DMS79 (cell line): ENCODE results near the gene CERS6.
"Not testable (repeated sequence)": the region's sequence is repeated elsewhere in the genome, so short reads cannot be mapped to it uniquely, and the experiment has no call there.

Source experiments
- DNase-seq: peaks from one replicate; lab custom pipeline; 2025; lab: John Stamatoyannopoulos, UW

CERS6 gene

DNA sequence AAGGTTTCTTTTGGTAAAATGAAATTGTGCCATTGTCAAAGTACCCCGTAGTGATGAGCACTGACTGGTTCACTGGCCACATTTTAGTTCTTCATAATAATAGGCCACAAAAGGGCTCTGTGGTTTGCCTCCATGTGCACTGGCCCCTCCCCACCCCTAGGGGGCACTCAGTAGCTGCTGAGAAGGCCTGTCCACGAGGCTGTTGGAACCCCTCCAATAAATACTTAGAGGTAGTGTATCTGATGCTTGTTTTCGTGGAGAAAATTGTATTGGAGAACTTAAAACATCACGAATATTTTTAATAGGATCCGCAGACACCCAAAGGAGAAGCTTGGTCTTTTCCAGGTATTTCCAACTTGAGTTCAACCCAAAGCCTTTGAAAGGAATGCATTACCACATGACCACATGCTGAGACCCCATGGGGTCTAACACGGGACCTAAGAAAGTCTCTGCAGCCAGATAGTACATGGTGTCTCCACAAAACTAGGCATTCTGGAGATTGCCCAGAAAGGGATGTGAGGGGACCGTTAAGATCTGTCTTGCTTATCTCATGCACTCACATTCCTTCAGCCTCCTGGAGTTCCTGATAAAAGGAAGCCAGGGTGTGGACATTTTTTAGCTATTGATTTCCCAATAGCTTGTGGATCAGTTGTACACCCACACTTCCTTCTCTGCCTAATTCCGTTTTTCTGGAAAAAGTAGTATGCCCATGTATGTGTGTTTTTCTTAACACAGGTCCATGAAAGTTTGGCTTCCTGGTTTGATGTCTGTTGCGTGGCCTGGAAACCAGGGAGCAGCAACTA lies 317.8 kb downstream of the CERS6 start:
- DNase-seq, result no peak

DNA sequence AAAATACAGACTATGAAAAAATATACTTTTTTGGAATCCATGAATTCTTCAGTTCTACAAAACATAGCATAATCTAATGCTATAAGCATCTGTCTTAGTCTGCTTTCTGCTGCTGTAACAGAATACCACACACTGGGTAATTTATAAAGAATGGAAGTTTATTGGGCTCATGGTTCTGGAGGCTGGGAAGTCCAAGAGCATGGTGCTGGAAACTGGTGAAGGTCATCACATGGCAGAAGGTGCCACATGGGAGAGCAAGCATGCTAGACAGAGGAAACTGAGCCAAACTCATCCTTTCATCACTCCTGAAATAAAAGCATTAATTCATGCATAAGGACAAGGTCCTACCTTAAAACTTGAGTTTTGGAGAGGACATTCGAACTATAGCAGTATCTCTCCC lies 319.8 kb downstream of the CERS6 start:
- DNase-seq, result no peak

DNA sequence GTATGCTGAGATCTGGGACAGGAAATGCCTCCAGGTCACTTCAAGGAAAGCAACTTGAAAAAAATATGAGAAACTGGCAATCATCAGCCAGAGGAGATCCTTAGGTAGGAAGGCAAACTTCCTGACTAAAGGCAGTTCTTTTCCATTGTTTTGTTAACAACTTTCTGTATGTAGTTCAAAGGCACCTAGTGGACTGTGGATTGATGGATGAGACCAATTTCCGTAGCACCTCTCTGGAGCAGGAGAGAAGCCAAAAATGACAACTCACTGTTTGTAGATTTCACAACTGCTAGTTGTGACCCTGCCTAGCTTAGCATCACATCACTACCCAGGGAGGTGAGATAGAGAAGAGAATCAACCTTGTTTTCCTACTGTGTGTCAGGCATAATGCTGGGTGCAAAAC lies 324.6 kb downstream of the CERS6 start:
- DNase-seq, result no peak

- DNase-seq, result no peak
Observed at GRCh38 chr2:168781191-168781817, 325.2 kb downstream of the CERS6 start.

DNA sequence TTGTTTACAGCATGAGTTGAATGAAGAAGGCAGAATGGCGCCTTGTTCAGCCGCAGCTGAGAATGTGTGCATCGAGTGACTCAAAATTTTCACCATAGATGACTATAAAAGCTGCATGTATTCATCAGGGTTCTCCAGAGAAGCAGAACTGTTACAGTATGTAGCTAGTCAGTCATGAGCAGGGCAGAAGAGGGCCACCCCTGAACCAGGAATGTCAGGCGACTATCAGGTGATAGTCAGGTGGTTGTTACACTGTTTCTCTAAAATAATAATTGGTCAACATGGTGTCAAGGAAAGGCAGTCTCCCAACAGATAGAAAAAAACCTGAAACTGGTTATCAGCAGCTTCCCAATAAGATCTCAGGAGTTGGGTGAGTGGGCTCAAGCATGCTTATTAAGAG lies 326.2 kb downstream of the CERS6 start:
- no peak for DNase-seq

- DNase-seq, result no peak
Observed at GRCh38 chr2:168784993-168785392, 328.9 kb downstream of the CERS6 start.

GRCh38 chr2:168787098-168787781 lies 331.2 kb downstream of the CERS6 start:
- no peak for DNase-seq

DNA sequence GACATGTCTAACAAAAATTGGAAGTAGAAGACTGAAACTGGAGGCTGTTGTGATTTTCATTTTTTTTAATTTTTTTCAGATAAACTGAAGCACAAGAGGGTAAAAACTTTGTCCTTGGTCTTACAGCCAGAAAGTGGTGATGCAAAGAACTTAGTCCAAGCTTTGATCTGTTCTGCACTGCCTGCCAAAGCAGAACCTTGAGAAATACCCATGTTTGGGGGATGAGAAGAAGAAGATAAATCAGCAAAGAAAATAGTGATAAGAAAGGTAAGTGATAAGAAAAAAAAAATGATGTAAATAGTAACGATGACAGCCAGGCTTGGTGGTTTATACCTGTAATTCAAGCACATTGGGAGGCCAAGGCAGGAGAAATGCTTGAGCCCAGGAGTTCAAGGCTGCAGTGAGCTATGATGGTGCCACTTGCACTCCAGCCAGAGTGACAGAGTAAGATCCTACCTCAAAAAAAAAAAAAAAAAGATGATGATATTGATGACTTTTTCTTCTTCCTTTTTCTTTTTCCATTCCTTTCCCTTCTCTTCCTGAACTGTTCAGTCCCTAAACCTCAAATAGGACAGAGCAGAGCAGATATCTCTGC lies 331.8 kb downstream of the CERS6 start:
- DNase-seq, result no peak

GRCh38 chr2:168789776-168790175 lies 333.7 kb downstream of the CERS6 start:
- DNase-seq, result no peak

DNA sequence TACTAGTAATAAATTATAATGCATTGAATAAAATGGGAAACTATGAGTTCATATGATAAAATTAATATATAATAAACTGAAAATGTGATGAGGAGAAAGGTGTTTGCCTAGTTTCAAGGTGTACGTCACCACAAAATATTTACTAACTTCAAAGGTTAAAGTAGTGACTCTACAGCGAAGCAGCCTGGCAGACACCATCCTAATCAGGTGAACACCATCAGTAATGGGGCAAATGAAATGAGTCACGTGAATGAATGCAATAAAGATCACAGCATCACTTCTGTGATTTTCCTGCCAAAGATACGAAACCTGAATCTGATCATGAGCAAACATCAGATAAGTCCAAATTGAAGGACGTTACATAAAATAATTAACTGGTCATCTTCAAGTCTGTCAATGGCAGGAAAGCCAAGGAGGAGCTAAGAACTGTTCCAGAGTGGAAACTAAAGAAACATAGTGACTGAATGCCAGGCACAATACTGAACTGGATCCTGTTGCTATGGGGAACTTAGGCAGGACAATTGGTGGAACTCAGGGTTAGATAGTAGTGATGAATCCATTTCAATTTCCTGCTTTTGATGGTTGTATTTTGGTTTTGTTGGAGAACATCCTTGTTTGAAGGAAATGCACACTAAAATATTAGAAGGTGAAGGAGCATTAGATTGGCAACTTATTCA lies 334.3 kb downstream of the CERS6 start:
- no peak for DNase-seq

- not testable (repeated sequence) for DNase-seq
Observed at GRCh38 chr2:168791140-168791539, 335.1 kb downstream of the CERS6 start.

DNA sequence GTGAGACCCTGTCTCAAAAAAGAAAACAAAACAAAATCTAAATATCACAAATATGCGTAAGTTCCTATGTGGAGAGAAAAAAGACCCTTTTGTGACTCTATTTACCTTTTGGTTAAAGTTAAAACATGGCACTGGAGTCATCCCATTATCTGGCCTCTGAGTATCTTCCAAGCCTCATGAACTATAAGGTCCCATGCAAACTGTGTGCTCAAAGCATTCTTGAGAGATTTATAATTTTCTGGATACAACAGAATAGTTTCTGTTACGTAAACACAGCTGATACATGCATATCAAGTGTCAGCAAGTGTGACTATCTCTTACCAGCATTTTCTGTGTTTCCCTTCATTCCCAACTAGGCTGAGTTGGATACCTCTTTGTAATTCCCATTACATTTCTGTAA lies 337.5 kb downstream of the CERS6 start:
- no peak for DNase-seq

DNA sequence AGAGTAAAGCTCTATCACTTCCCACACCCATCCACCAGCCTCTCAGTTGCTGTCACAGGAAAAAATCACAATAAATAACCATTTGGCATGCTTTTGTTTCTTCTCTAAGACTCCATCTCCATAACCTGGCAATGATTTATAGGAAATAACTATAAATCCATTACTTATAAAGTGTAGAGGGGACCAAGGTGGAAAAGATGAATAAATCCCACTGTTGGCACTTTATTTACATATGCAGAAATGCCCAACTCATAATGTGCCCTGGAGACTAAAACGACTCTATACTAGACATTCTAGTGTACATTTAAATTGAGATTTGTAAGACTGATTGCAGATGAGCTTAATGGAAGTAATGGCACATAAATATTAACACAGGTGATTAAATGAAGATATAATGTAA lies 338.9 kb downstream of the CERS6 start:
- no peak for DNase-seq

GRCh38 chr2:168796090-168796577 lies 340.1 kb downstream of the CERS6 start:
- DNase-seq, result no peak

DNA sequence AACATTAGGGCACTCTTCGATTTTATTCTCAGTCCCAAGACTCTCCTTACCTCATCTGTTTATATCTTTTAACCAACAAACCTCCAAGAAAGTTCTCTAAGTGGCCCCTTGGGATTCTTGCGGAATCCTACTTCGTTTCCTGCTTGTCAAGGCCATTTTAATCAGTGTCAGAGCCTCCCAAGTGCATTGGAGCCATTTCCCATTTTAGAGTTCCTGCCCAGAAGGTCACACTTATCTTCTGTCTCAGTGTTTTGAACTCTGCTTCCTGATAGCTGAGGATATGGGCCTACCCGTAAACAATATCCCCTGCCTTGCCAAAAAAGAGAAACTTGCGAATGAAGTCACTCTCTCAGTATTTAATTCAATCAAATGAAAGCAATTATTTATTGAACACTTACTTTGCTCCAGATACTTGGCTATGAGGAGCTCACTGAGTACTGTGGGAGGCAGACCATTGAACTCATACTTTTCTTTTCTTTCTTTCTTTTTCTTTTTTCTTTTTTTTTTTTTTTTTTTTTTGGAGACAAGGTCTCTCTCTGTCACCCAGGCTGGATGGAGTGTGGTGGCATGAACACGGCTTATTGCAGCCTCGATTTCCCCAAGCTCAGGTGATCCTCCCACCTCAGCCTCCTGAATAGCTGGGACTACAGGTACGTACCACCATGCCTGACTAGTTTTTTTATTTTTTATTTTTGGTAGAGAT lies 340.7 kb downstream of the CERS6 start:
- DNase-seq, result no peak

DNA sequence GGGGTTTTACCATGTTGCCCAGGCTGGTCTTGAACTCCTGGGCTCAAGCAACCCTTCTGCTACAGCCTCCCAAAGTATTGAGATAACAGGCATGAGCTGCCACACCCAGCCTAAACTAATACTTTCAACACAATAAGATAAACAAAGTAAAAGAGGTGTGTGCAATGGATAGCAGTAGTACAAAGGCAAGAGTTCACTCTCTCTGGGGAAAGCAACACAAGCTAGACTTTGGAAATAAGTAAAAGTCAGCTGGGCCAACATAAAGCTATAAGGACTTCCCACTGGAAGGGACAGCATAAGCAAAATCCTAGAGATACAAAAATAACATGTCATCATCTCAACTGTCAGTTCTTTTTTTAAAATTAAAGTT lies 341.2 kb downstream of the CERS6 start:
- DNase-seq, result no peak

DNA sequence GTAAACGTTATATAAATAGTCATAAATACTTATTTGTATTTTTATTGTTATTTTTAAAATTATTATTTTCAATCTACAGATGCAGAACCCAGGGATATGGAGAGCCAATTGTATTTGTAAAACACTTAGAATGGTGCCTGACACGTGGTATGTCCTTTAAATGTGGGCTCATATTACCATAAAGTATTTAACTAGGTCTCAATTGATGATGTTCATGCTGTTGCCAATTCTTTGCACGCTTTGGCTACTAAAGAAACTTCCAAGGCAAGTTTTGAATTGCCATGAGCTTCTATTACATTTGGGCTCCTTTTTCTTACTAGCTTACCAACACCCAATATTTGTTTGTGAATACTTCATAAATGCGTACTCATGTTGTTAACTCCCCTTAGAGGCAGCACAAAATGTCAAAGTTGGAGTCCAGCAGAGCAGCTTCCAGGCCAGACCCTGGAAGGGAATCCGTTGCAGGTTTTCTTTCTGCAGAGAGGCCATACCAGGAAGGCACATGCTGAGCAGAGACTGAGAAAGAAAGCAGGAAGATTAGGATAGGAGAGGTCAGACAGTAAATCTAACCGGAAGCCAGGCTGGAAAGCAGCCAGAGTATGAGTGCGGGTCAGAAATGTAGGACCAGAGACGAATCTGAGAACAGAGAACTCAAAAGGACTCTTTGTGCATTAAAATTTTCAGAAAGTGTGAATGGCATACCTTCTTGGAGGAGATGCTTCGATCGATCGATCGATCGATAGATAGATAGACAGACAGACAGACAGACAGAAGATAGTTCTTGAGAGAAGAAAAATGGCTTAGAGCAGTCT lies 342.2 kb downstream of the CERS6 start:
- DNase-seq, result peak; percentile 91

DNA sequence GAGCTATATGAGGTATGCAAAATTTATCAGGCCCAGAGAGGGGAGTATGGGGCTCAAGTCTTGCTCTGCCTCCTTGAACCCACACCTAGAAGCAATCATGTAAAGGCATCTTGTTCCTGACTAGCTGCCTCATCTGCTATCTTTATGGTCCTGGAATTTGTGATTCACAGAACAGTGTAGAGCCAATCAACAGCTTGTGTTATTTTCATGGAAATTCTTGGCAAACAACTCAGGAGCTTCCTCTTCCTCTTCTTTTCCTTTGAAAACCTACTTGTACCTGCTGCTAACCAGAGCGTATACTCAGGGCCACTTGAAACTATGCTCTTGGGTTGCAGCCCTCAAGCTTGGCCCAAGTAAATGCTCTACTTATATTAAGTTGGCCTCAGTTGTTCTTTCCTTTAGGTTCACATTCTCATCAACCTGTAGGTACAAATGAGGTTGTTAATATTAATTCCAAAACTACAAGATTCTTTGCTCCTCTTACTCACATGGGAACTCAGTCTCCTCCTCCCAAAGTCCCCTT lies 342.9 kb downstream of the CERS6 start:
- peak; percentile 23 for DNase-seq

DNA sequence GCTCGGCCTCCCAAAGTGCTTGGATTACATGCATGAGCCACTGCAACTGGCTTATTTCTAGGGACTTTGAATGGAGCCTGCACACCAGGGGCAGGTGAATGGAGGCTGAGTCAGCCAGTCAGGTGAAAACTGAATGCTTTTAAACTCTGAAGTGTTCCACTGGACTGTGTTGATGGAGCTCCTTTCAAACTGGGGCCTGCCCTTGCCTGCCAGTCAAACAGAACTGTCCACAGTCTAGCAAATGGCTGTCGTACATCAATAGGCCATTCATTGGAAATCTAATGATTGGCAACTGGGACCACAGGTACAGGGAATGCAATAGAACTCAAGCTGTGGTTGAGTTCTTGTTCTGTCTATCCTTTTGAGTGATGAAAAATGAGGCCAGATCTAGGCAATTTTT lies 345.4 kb downstream of the CERS6 start:
- DNase-seq, result no peak
